Esophagus (tissue), 2 donors: ENCODE results near the gene PPP2R5C. TPM values are rescaled to one million over a fixed set of nuclear protein-coding genes. Genes with fewer than 3 reads are reported as not detected.

Experiments
- H3K27ac ChIP-seq, 2 donors: one replicate each; pipeline ENCODE4 v1.5.1; 2013; ENCODE audit warnings: low read depth in 2 of 2, mild to moderate bottlenecking in 2 of 2, inconsistent platforms in 1 of 2, low read length in 1 of 2, moderate library complexity in 1 of 2
- H3K27me3 ChIP-seq, 2 donors: one replicate each; pipeline ENCODE4 v1.6.1; 2013; ENCODE audit warnings: low read length in 2 of 2, control low read depth in 1 of 2, mild to moderate bottlenecking in 1 of 2; ENCODE audit not compliant: insufficient read depth in 2 of 2, control insufficient read depth in 1 of 2
- H3K36me3 ChIP-seq, 2 donors: one replicate each; pipeline ENCODE4 v1.6.1; 2013; ENCODE audit warnings: low read length in 1 of 2; ENCODE audit not compliant: control insufficient read depth in 2 of 2, insufficient read depth in 2 of 2
- H3K4me1 ChIP-seq, 2 donors: one replicate each; pipeline ENCODE4 v1.6.1; 2013; ENCODE audit warnings: low read length in 1 of 2; ENCODE audit not compliant: control insufficient read depth in 2 of 2, insufficient read depth in 2 of 2
- H3K4me3 ChIP-seq, 2 donors: one replicate each; pipeline ENCODE4 v1.5.1; 2013; ENCODE audit warnings: low read length in 2 of 2, mild to moderate bottlenecking in 2 of 2, low read depth in 1 of 2, moderate library complexity in 1 of 2
- H3K9me3 ChIP-seq, 2 donors: one replicate each; pipeline ENCODE4 v1.6.1; 2013; ENCODE audit warnings: mild to moderate bottlenecking in 2 of 2, low read depth in 1 of 2, low read length in 1 of 2, moderate library complexity in 1 of 2; ENCODE audit not compliant: control insufficient read depth in 2 of 2, insufficient read depth in 1 of 2
- WGBS, 2 donors: extraction: QIAGEN DNeasy Blood & Tissue Kit; methylation state at CpG; one replicate each; pipeline ENCODE4 v1.1.7; 2013; 5-methylcytosine and 5-hydroxymethylcytosine counted together
- polyA plus RNA-seq, 2 donors: library from polyadenylated mRNA; stranded (reverse); fragments of 200-250 nt; gene quantifications; one replicate each; pipeline ENCODE4 v1.2.3, GENCODE V29; 2013
- donor health status: healthy with polysubstance abuse.
- donor health status: Bipolar disorder and iron deficiency.

Gene PPP2R5C
- polyA plus RNA-seq, 2 donors = 64.8 to 87.3 TPM

GRCh38 chr14:101929946-101930345 is 168.4 kb downstream of the PPP2R5C start:
- Histone ChIP-seq H3K27me3 (no peaks in the 10 kb centered on the region), H3K4me3 (no peak overlapping the region), H3K36me3 (peaks cover 0 to 8% of the 10 kb centered on the region in 2 donors), H3K4me1 (peaks cover 0 to 3% of the 10 kb centered on the region in 2 donors), H3K9me3 (no peaks in the 10 kb centered on the region), H3K27ac (no peak overlapping the region)
- WGBS, 2 donors = 88% methylated on average over 9 of the region's 9 CpGs

- WGBS, 2 donors = 41 to 54% methylated on average over 7 of the region's 7 CpGs
- H3K27ac ChIP-seq = no peak overlapping the region
- no peaks in the 10 kb centered on the region for H3K27me3 ChIP-seq
- H3K4me3 ChIP-seq = no peak overlapping the region
- H3K9me3 ChIP-seq = no peaks in the 10 kb centered on the region
- H3K4me1 ChIP-seq = peaks cover 0 to 3% of the 10 kb centered on the region in 2 donors
- H3K36me3 ChIP-seq = peaks cover 0 to 5% of the 10 kb centered on the region in 2 donors
Observed at GRCh38 chr14:101932673-101933072, 171.2 kb downstream of the PPP2R5C start.

- Histone ChIP-seq H3K4me1 (peaks cover 0 to 3% of the 10 kb centered on the region in 2 donors), H3K27ac (no peak overlapping the region), H3K4me3 (no peak overlapping the region), H3K9me3 (no peaks in the 10 kb centered on the region), H3K36me3 (peaks cover 0 to 5% of the 10 kb centered on the region in 2 donors), H3K27me3 (no peaks in the 10 kb centered on the region)
- WGBS, 2 donors = 83 to 84% methylated on average over 16 of the region's 16 CpGs
Observed at GRCh38 chr14:101933209-101933608, 171.7 kb downstream of the PPP2R5C start.

GRCh38 chr14:101934601-101935150 is 173.2 kb downstream of the PPP2R5C start:
- Histone ChIP-seq H3K27me3 (no peaks in the 10 kb centered on the region), H3K27ac (no peak overlapping the region), H3K4me1 (no peaks in the 10 kb centered on the region), H3K9me3 (no peaks in the 10 kb centered on the region), H3K36me3 (no peaks in the 10 kb centered on the region), H3K4me3 (no peak overlapping the region)
- WGBS, 2 donors = 88% methylated on average over 14 of the region's 14 CpGs

- Histone ChIP-seq H3K27me3 (no peaks in the 10 kb centered on the region), H3K27ac (no peak overlapping the region), H3K4me3 (no peak overlapping the region), H3K36me3 (no peaks in the 10 kb centered on the region), H3K9me3 (no peaks in the 10 kb centered on the region), H3K4me1 (no peaks in the 10 kb centered on the region)
- WGBS, 2 donors = 63 to 64% methylated on average over 13 of the region's 13 CpGs
Observed at GRCh38 chr14:101937926-101938767, 176.6 kb downstream of the PPP2R5C start.

- Histone ChIP-seq H3K9me3 (no peaks in the 10 kb centered on the region), H3K36me3 (no peaks in the 10 kb centered on the region), H3K4me3 (no peak overlapping the region), H3K27ac (no peak overlapping the region), H3K4me1 (no peaks in the 10 kb centered on the region), H3K27me3 (no peaks in the 10 kb centered on the region)
- WGBS, 2 donors = 66 to 74% methylated on average over 5 of the region's 5 CpGs
Observed at GRCh38 chr14:101939646-101940170, 178.2 kb downstream of the PPP2R5C start.

- Histone ChIP-seq H3K4me3 (no peak overlapping the region), H3K27me3 (no peaks in the 10 kb centered on the region), H3K4me1 (peaks cover 2% of the 10 kb centered on the region in 2 donors), H3K36me3 (no peaks in the 10 kb centered on the region), H3K9me3 (no peaks in the 10 kb centered on the region), H3K27ac (no peak overlapping the region)
- 59 to 70% methylated on average over 5 of the region's 5 CpGs for WGBS, 2 donors
Observed at GRCh38 chr14:101944451-101944850, 182.9 kb downstream of the PPP2R5C start.

- Histone ChIP-seq H3K9me3 (no peaks in the 10 kb centered on the region), H3K27ac (no peak overlapping the region), H3K36me3 (no peaks in the 10 kb centered on the region), H3K4me3 (no peak overlapping the region), H3K27me3 (no peaks in the 10 kb centered on the region), H3K4me1 (peaks cover 2 to 3% of the 10 kb centered on the region in 2 donors)
- WGBS, 2 donors = 12 to 14% methylated on average over 5 of the region's 5 CpGs
Observed at GRCh38 chr14:101945171-101945570, 183.7 kb downstream of the PPP2R5C start.

GRCh38 chr14:101947577-101947903 is 186.0 kb downstream of the PPP2R5C start:
- Histone ChIP-seq H3K27ac (peak overlapping the region; percentile 86 to 98), H3K27me3 (no peaks in the 10 kb centered on the region), H3K36me3 (no peaks in the 10 kb centered on the region), H3K4me1 (peaks cover 2 to 3% of the 10 kb centered on the region in 2 donors), H3K4me3 (peak overlapping the region; percentile 69 to 88), H3K9me3 (no peaks in the 10 kb centered on the region)
- WGBS, 2 donors = 6 to 8% methylated on average over 8 of the region's 8 CpGs
